Common myeloid progenitor, CD34-positive (primary cell): Measurements from ENCODE around the gene CCNG1.
"Not testable (repeated sequence)": the region's sequence is repeated elsewhere in the genome, so short reads cannot be mapped to it uniquely, and the experiment has no call there.

Source experiments
- CTCF ChIA-PET: fragments of 350-600 bp; sonication (Branson Sonifier 250); formaldehyde crosslinking; loops from one replicate; lab custom pipeline; 2021; ENCODE audit warnings: antibody characterized with exemption; lab: Charles Lee
- POLR2A ChIA-PET: fragments of 350-600 bp; sonication (Branson Sonifier 250); formaldehyde crosslinking; loops from one replicate; lab custom pipeline; 2021; ENCODE audit warnings: antibody characterized with exemption; lab: Charles Lee
- DNase-seq, 3 donors: peaks; one replicate each; pipeline versions ENCODE4 v3.0.0 to v3.0.0-alpha.2; 2013
- H3K27ac ChIP-seq, 2 experiments: 1 replicate in 1 of 2; 2 replicates in 1 of 2; pipeline ENCODE4 v1.7.0; 2013; ENCODE audit warnings: inconsistent platforms in 2 of 2, low read length in 2 of 2, mild to moderate bottlenecking in 2 of 2, low read depth in 1 of 2, moderate library complexity in 1 of 2; ENCODE audit not compliant: severe bottlenecking in 2 of 2, insufficient read depth in 1 of 2, poor library complexity in 1 of 2
- H3K27me3 ChIP-seq, 5 experiments: replicated peaks in 2 of 5; 1 replicate in 3 of 5; 2 replicates in 2 of 5; pipeline versions ENCODE4 v1.6.1 to v1.7.0; 2013; ENCODE audit warnings: low read length in 4 of 5, mild to moderate bottlenecking in 2 of 5, moderate library complexity in 2 of 5, inconsistent platforms in 1 of 5; ENCODE audit not compliant: insufficient read depth in 5 of 5, control insufficient read depth in 4 of 5
- H3K36me3 ChIP-seq, 4 experiments: 1 replicate in 2 of 4; 2 replicates in 2 of 4; pipeline versions ENCODE4 v1.6.1 to v1.7.0; 2013; ENCODE audit warnings: low read length in 3 of 4, control low read depth in 1 of 4, mild to moderate bottlenecking in 1 of 4; ENCODE audit not compliant: control insufficient read depth in 4 of 4, insufficient read depth in 4 of 4
- H3K4me1 ChIP-seq, 4 experiments: 1 replicate in 3 of 4; 2 replicates in 1 of 4; pipeline versions ENCODE4 v1.6.1 to v1.7.1; 2013; ENCODE audit warnings: low read length in 3 of 4, mild to moderate bottlenecking in 3 of 4, control low read depth in 1 of 4, inconsistent platforms in 1 of 4, moderate library complexity in 1 of 4; ENCODE audit not compliant: control insufficient read depth in 4 of 4, insufficient read depth in 4 of 4; ENCODE audit errors: control extremely low read depth in 1 of 4
- H3K4me3 ChIP-seq, 7 experiments: 1 replicate in 4 of 7; 2 replicates in 3 of 7; pipeline versions ENCODE4 v1.5.1 to v1.7.0; 2013; ENCODE audit warnings: mild to moderate bottlenecking in 7 of 7, low read length in 6 of 7, moderate library complexity in 6 of 7, inconsistent platforms in 2 of 7, low read depth in 2 of 7, control low read depth in 1 of 7; ENCODE audit not compliant: insufficient read depth in 4 of 7, control insufficient read depth in 1 of 7; ENCODE audit errors: extremely low read depth in 1 of 7
- H3K9me3 ChIP-seq, 5 experiments: 1 replicate in 4 of 5; 2 replicates in 1 of 5; pipeline versions ENCODE4 v1.6.1 to v1.7.1; 2013; ENCODE audit warnings: low read length in 4 of 5, mild to moderate bottlenecking in 2 of 5, inconsistent platforms in 1 of 5, low read depth in 1 of 5, moderate library complexity in 1 of 5; ENCODE audit not compliant: control insufficient read depth in 4 of 5, insufficient read depth in 2 of 5; ENCODE audit errors: control extremely low read depth in 1 of 5
- WGBS: methylation state at CpG from one replicate; pipeline ENCODE4 v1.1.5; 2013; ENCODE audit not compliant: insufficient coverage; 5-methylcytosine and 5-hydroxymethylcytosine counted together

Gene CCNG1

DNA sequence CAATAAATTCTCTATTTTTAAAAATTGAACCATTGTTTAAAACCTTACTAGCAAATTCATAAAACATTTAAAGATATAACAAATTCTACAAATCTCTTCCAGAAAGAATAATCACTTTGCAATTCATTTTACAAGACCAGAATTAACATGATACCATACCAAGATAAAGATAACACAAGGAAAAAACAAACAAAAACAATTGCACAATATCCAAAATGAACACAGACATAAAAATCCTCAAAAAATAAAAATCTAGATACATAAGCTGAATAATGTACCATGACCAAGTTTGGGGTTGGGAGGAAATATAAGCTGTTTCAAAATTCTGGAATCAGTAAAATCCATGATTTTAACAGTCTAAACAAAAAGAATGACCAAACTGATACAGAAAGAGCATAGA is 11.1 kb downstream of the CCNG1 start:
- H3K4me1 ChIP-seq = no peaks in the 10 kb centered on the region
- H3K36me3 ChIP-seq = peaks cover 10 to 74% (median 36%) of the 10 kb centered on the region in 4 experiments
- H3K4me3 ChIP-seq = no peak overlapping the region
- no peak overlapping the region for H3K27ac ChIP-seq
- no peaks in the 10 kb centered on the region for H3K27me3 ChIP-seq
- H3K9me3 ChIP-seq = no peaks in the 10 kb centered on the region
- DNase-seq = no peak
- CTCF ChIA-PET = interaction anchor here (1.6 kb wide), 1 partner anchor 10 kb away, joined by 4 read pairs; the partner anchor contains the start of gene CCNG1
- POLR2A ChIA-PET = no interaction called here

DNA sequence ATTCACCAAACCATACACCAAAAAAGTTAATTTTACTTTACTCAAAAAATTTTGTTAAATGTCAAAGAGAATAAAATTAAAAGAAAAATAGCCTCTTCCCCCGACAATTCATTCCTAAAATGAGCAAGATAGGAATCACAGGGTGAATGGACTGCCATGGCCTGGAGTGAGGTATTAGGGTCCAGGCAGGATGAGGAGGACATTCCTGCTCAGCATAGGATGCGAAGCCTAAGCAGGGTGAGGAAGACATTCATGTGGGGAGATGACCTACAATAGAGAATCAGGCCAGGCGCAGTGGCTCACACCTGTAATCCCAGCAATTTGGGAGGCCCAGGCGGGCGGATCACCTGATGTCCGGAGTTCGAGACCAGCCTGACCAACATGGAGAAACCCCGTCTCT is 14.1 kb downstream of the CCNG1 start:
- Histone ChIP-seq H3K4me3 (no peak overlapping the region), H3K27ac (no peak overlapping the region), H3K36me3 (peaks cover 14 to 70% (median 35%) of the 10 kb centered on the region in 4 experiments), H3K4me1 (no peaks in the 10 kb centered on the region), H3K9me3 (no peaks in the 10 kb centered on the region), H3K27me3 (no peaks in the 10 kb centered on the region)
- ChIA-PET CTCF (interaction anchor here (1.1 to 1.5 kb wide), 2 partner anchors 9 kb away, joined by 4 read pairs; partner anchors contain the start of genes HMMR and NUDCD2), POLR2A (no interaction called here)
- no peak for DNase-seq
- 95% methylated on average over 7 of the region's 8 CpGs for WGBS

DNA sequence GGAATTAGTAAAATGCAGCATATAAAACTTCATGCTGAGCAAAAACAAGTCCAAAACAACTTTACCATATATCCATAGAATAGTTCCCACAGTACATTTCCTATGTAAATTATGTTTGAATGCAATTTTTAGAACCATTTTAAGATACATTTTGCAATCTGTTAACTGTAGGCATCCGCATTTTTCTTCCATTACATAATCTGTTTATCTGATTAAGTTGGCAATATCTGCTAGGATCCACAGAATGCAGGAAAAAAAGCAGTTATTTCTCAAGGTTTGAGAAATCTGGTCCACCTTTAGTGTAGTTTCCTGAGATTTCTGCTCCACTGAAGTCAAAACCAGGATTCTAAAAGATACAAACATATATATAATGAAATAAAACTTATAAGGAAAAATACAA is 16.3 kb downstream of the CCNG1 start:
- no peak for DNase-seq
- Histone ChIP-seq H3K36me3 (peaks cover 4 to 50% (median 23%) of the 10 kb centered on the region in 4 experiments), H3K27ac (no peak overlapping the region), H3K4me1 (peaks cover 4 to 12% (median 9%) of the 10 kb centered on the region in 4 experiments), H3K4me3 (no peak overlapping the region), H3K27me3 (no peaks in the 10 kb centered on the region), H3K9me3 (no peaks in the 10 kb centered on the region)
- WGBS = no CpG with 5 or more reads among the region's 1 CpG
- ChIA-PET POLR2A (no interaction called here), CTCF (interaction anchor here (1.3 kb wide), 1 partner anchor 12 kb away, joined by 4 read pairs; no protein-coding TSS in a partner anchor)

DNA sequence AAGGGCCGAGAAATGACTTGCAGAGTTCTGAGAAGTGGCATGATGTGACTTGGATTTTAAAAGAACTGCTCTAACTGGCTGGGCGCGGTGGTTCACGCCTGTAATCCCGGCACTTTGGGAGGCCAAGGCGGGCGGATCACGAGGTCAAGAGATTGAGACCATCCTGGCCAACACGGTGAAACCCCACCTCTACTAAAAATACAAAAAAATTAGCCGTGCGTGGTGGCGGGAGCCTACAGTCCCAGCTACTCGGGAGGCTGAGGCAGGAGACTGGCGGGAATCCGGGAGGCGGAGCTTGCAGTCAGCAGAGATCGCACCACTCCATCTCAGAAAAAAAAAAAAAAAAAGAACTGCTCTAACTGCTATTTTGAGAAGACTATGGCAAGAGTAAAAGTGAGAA is 18.0 kb downstream of the CCNG1 start:
- peaks cover 3 to 46% (median 21%) of the 10 kb centered on the region in 4 experiments for H3K36me3 ChIP-seq
- H3K4me3 ChIP-seq, DNase-seq, H3K27ac ChIP-seq, H3K27me3 ChIP-seq, H3K9me3 ChIP-seq, POLR2A ChIA-PET: not testable (repeated sequence)
- peaks cover 9 to 20% (median 15%) of the 10 kb centered on the region in 4 experiments for H3K4me1 ChIP-seq
- CTCF ChIA-PET = interaction anchor here (1.5 kb wide), 1 partner anchor 16 kb away, joined by 5 read pairs; no protein-coding TSS in a partner anchor
- WGBS = 100% methylated on average over 5 of the region's 17 CpGs

DNA sequence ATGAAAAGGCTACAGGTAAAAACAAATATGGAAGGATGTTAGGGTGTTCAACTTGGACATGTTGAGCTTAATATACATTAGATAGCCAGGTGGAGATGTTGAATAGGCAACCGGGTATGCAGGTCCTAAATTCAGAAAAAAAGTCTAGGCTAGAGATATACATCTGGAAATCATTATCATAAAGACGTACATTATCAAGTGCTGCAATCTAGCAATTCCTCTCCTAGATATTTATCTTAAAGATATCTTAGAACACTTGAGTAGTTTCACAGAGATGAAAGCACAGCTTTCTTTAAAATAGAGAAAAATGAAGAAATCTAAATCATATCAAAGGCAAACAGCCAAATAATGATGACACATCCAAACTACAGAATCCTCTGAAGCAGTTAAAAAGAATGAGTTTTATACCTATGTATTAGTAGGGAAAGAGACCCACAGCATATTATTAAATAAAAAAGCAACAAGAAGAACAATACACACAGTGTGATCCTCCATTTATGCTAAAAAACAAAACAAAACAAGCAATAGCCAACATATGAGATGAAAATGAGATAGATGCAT is 18.7 kb downstream of the CCNG1 start:
- peaks cover 14 to 25% (median 18%) of the 10 kb centered on the region in 4 experiments for H3K4me1 ChIP-seq
- DNase-seq = no peak
- H3K36me3 ChIP-seq = peaks cover 3 to 42% (median 21%) of the 10 kb centered on the region in 4 experiments
- no peaks in the 10 kb centered on the region for H3K9me3 ChIP-seq
- CTCF ChIA-PET = interaction anchor here (1.3 to 3.1 kb wide), 2 partner anchors 11 to 17 kb away, joined by 3 to 17 read pairs; partner anchors contain the start of gene CCNG1
- no peak overlapping the region for H3K27ac ChIP-seq
- WGBS = no CpG with 5 or more reads among the region's 2 CpGs
- POLR2A ChIA-PET = no interaction called here
- no peaks in the 10 kb centered on the region for H3K27me3 ChIP-seq
- H3K4me3 ChIP-seq = no peak overlapping the region

DNA sequence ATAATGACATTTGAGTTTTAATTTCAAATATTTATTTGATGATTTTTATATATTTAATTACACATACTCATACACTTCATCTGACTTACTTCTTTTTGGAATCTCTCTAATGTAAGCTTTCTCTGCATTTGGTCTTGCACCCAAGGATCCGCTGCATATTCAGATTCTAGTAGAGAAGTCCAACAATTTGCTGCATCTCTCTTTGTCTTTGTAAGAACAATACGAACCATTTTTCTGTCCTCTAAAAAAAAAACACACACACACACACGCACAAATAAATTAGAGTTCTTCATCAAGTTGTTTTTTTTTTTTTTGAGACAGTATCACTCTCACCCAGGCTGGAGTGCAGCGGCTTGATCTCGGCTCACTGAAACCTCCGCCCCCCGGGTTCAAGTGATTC is 19.4 kb downstream of the CCNG1 start:
- Histone ChIP-seq H3K4me1 (peaks cover 15 to 25% (median 20%) of the 10 kb centered on the region in 4 experiments), H3K27me3 (no peaks in the 10 kb centered on the region), H3K9me3 (no peaks in the 10 kb centered on the region), H3K36me3 (peaks cover 3 to 36% (median 17%) of the 10 kb centered on the region in 4 experiments), H3K4me3 (no peak overlapping the region), H3K27ac (no peak overlapping the region)
- ChIA-PET CTCF (interaction anchor here (1.3 to 3.1 kb wide), 2 partner anchors 12 to 18 kb away, joined by 3 to 17 read pairs; partner anchors contain the start of gene CCNG1), POLR2A (no interaction called here)
- 96% methylated on average over 7 of the region's 7 CpGs for WGBS
- DNase-seq = no peak

DNA sequence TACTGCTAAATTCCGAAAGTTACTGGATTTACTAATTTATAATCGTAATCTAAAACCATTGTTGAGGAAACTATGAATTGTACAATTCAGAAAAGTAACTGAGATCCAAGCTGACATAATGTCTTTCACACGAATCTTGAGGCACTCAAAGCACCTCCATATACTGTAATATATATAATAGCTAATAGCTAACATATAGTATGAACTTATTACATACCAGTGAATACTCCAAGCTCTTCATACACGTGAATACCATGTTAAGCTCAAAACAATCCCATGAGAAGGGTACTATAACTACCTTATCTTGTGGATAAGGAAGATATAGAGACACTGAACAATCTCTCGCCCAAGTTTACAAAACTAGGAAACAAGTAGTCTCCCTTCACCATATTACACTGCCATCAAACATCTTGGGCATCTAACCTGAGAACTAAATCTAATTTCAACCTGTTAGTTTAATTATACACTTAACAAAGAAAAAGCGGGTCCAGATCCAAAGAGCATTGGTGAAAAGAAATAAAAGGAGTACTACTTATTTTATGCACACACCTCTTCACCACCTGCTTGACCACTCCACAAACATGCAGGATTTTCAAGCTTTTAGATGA is 21.5 kb downstream of the CCNG1 start:
- Histone ChIP-seq H3K4me1 (peaks cover 18 to 36% (median 28%) of the 10 kb centered on the region in 4 experiments), H3K9me3 (no peaks in the 10 kb centered on the region), H3K27ac (peak overlapping the region; percentile 93 to 98), H3K36me3 (peaks cover 0 to 20% (median 9%) of the 10 kb centered on the region in 4 experiments), H3K4me3 (peak overlapping the region in 6 of 7 experiments; percentile 83 to 96 (median 87)), H3K27me3 (no peaks in the 10 kb centered on the region)
- ChIA-PET CTCF (interaction anchor here (0.9 to 3.1 kb wide), 9 partner anchors 14 to 50 kb away, joined by 3 to 17 read pairs (median 4); partner anchors contain the start of gene CCNG1), POLR2A (interaction anchor here (0.9 to 2.3 kb wide), 4 partner anchors 18 to 21 kb away, joined by 3 to 10 read pairs (median 4); partner anchors contain the start of gene CCNG1)
- WGBS = no CpG with 5 or more reads among the region's 6 CpGs
- peak in 1 of 3 donors; percentile 9 for DNase-seq
